ENCODE results near the gene SYDE1. TPM values are rescaled to one million over a fixed set of nuclear protein-coding genes. Genes with fewer than 3 reads are reported as not detected.

SYDE1 gene
- total and polyA plus RNA-seq, 10 of the 15 experiments (the other 5 are each of a cell fraction or from before 2014, with no cell fraction given), result not detected

DNA sequence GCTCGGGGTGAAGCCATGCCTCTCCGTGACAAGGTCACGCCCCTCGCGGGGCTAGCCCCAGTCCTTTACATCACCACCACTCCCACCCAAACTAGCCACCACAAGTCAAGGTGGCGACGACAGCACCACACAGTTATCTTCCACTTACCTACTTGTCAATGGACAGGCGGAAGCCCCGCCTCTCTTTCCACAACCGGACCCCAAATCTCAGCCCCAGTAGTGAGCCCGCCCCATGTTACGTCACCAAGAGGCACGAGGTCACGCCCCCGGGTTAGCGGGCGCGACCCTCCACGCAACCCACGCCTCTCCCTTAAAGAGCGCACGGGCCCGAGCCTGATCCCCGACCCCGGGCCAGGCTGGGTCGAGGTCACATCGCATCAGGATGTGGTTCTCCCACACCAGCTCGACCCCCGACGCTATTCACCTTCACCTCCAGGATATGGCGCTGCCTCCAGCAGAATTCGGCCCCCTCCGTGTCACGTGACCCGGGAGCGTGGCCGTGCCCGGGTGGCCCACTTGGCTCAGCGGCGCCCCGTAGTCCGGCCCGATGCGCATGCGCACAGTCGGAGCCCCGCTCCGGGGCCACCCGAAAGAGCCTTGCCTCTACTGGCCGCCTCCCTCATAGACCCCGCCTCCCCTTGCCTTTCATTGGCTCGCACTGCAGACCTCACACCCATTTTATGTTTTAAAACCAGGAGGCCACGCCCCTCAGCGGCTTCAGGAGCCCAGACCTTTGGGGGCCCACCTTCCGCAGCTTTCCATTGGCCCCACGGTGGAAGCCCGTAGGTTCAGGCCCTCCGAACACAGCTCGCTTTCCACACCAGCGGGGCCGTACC, 18.2 kb downstream of the SYDE1 start (continued):
- TF ChIP-seq POLR2A (IDR thresholded peaks at IDR 0.05; ENCODE audit: low read depth, low read length), result peak; percentile 95
- TF ChIP-seq BCL11A (IDR thresholded peaks at IDR 0.05; ENCODE audit: low read depth, low read length), result no peak
- no peak for TF ChIP-seq BMI1 (IDR thresholded peaks at IDR 0.05; ENCODE audit: borderline replicate concordance)
- TF ChIP-seq SP1 (IDR thresholded peaks at IDR 0.05; ENCODE audit: low read depth, low read length), result peak; percentile 91
- TF ChIP-seq, protein P1, sequence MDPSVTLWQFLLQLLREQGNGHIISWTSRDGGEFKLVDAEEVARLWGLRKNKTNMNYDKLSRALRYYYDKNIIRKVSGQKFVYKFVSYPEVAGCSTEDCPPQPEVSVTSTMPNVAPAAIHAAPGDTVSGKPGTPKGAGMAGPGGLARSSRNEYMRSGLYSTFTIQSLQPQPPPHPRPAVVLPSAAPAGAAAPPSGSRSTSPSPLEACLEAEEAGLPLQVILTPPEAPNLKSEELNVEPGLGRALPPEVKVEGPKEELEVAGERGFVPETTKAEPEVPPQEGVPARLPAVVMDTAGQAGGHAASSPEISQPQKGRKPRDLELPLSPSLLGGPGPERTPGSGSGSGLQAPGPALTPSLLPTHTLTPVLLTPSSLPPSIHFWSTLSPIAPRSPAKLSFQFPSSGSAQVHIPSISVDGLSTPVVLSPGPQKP (IDR thresholded peaks at IDR 0.05; ENCODE audit: low read depth, low read length), result no peak
- TF ChIP-seq WRNIP1 (IDR thresholded peaks at IDR 0.05; ENCODE audit: borderline replicate concordance, low read depth, low read length), result no peak
- no peak for TF ChIP-seq RAD21 (IDR thresholded peaks at IDR 0.05; ENCODE audit: insufficient read depth, low read depth, low read length)
- TF ChIP-seq HDAC6 (IDR thresholded peaks at IDR 0.05; ENCODE audit: unreplicated experiment), result no peak
- TF ChIP-seq, protein P2, sequence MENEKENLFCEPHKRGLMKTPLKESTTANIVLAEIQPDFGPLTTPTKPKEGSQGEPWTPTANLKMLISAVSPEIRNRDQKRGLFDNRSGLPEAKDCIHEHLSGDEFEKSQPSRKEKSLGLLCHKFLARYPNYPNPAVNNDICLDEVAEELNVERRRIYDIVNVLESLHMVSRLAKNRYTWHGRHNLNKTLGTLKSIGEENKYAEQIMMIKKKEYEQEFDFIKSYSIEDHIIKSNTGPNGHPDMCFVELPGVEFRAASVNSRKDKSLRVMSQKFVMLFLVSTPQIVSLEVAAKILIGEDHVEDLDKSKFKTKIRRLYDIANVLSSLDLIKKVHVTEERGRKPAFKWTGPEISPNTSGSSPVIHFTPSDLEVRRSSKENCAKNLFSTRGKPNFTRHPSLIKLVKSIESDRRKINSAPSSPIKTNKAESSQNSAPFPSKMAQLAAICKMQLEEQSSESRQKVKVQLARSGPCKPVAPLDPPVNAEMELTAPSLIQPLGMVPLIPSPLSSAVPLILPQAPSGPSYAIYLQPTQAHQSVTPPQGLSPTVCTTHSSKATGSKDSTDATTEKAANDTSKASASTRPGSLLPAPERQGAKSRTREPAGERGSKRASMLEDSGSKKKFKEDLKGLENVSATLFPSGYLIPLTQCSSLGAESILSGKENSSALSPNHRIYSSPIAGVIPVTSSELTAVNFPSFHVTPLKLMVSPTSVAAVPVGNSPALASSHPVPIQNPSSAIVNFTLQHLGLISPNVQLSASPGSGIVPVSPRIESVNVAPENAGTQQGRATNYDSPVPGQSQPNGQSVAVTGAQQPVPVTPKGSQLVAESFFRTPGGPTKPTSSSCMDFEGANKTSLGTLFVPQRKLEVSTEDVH (IDR thresholded peaks at IDR 0.05; ENCODE audit: low read depth, partially characterized antibody), result no peak
